Neural progenitor cell (in vitro differentiated cells): Measurements from ENCODE around the gene TRO. TPM values are rescaled to one million over a fixed set of nuclear protein-coding genes. Genes with fewer than 3 reads are reported as not detected.

ENCODE experiments used
- DNase-seq: peaks from one replicate; pipeline ENCODE4 v3.0.0-alpha.2; 2016; ENCODE audit warnings: low spot score
- H2AFZ ChIP-seq: fragments of 200-600 bp; sonication (generic); replicated peaks from 2 replicates; pipeline ENCODE4 v1.6.1; 2016; ENCODE audit warnings: antibody characterized with exemption
- H3F3A ChIP-seq: fragments of 200-600 bp; sonication (generic); 2 replicates; pipeline ENCODE4 v1.6.1; 2016; ENCODE audit warnings: antibody characterized with exemption, low read depth
- H3K27ac ChIP-seq: fragments of 200-600 bp; sonication (generic); 2 replicates; pipeline ENCODE4 v1.5.1; 2016; ENCODE audit warnings: mild to moderate bottlenecking
- H3K27me3 ChIP-seq: fragments of 200-600 bp; sonication (generic); 2 replicates; pipeline ENCODE4 v1.6.1; 2016; ENCODE audit warnings: mild to moderate bottlenecking, moderate library complexity
- H3K36me3 ChIP-seq: fragments of 200-600 bp; sonication (generic); 2 replicates; pipeline ENCODE4 v1.5.1; 2016
- H3K4me1 ChIP-seq: fragments of 200-600 bp; sonication (generic); 2 replicates; pipeline ENCODE4 v1.6.1; 2016; ENCODE audit warnings: mixed run types
- H3K4me2 ChIP-seq: fragments of 200-600 bp; sonication (generic); 2 replicates; pipeline ENCODE4 v1.6.1; 2016
- H3K4me3 ChIP-seq: fragments of 200-600 bp; sonication (generic); 2 replicates; pipeline ENCODE4 v1.5.1; 2016
- H3K79me2 ChIP-seq: fragments of 200-600 bp; sonication (generic); 2 replicates; pipeline ENCODE4 v1.6.1; 2016; ENCODE audit warnings: low read depth
- H3K9ac ChIP-seq: fragments of 200-600 bp; sonication (generic); 2 replicates; pipeline ENCODE4 v1.6.1; 2016
- H3K9me3 ChIP-seq: fragments of 200-600 bp; sonication (generic); 2 replicates; pipeline ENCODE4 v1.5.1; 2016; ENCODE audit warnings: low read depth
- H4K20me1 ChIP-seq: fragments of 200-600 bp; sonication (generic); 2 replicates; pipeline ENCODE4 v1.6.1; 2016; ENCODE audit warnings: low read depth
- H3K27ac Mint-ChIP-seq: 3 replicates; pipeline ENCODE4 v1.8.0; 2021; ENCODE audit warnings: mixed read lengths
- H3K27me3 Mint-ChIP-seq: 2 replicates; pipeline ENCODE4 v1.8.0; 2022; ENCODE audit warnings: low read depth, mild to moderate bottlenecking, inconsistent platforms, moderate library complexity, mixed read lengths; ENCODE audit not compliant: insufficient read depth
- H3K36me3 Mint-ChIP-seq: 3 replicates; pipeline ENCODE4 v1.8.0; 2021; ENCODE audit warnings: mixed read lengths
- H3K4me1 Mint-ChIP-seq: 3 replicates; pipeline ENCODE4 v1.8.0; 2021; ENCODE audit warnings: mixed read lengths
- H3K4me3 Mint-ChIP-seq: 3 replicates; pipeline ENCODE4 v1.8.0; 2021; ENCODE audit warnings: mild to moderate bottlenecking, moderate library complexity, mixed read lengths
- H3K9me3 Mint-ChIP-seq: 3 replicates; pipeline ENCODE4 v1.8.0; 2020; ENCODE audit warnings: mixed read lengths
- CTCF ChIP-seq: fragments of 200-600 bp; sonication (generic); IDR thresholded peaks from 2 replicates; pipeline ENCODE4 v1.5.1; 2017; ENCODE audit warnings: antibody characterized with exemption, mild to moderate bottlenecking
- EZH2 ChIP-seq: fragments of 200-600 bp; sonication (generic); IDR thresholded peaks from 2 replicates; pipeline ENCODE4 v1.6.1; 2017; ENCODE audit warnings: antibody characterized with exemption, mild to moderate bottlenecking, moderate library complexity
- EZH2phosphoT487 ChIP-seq: fragments of 200-600 bp; sonication (generic); IDR thresholded peaks from 2 replicates; pipeline ENCODE4 v1.6.1; 2017; ENCODE audit warnings: antibody characterized with exemption
- total RNA-seq: library from RNA; depleted of rRNA; stranded (reverse); fragments of >200 nt; gene quantifications from 2 replicates; pipeline ENCODE4 v1.2.3, GENCODE V29; 2015; ENCODE audit warnings: low replicate concordance

Gene TRO
- total RNA-seq, 1 donor from 2014 or later: 106 TPM

- Histone ChIP-seq H3K79me2 (no peaks in the 10 kb centered on the region), H3K4me3 (no peak overlapping the region), H3K4me2 (no peak overlapping the region), H3K9me3 (peaks cover 4% of the 10 kb centered on the region), H2AFZ (no peak overlapping the region), H3K9ac (no peak overlapping the region), H3K27ac (no peak overlapping the region), H3F3A (no peaks in the 10 kb centered on the region), H3K36me3 (no peaks in the 10 kb centered on the region), H3K4me1 (no peaks in the 10 kb centered on the region), H3K27me3 (no peaks in the 10 kb centered on the region), H4K20me1 (no peaks in the 10 kb centered on the region)
- Mint-ChIP-seq H3K4me3 (no peak overlapping the region), H3K4me1 (no peaks in the 10 kb centered on the region), H3K27ac (no peak overlapping the region), H3K9me3 (peaks cover 10% of the 10 kb centered on the region), H3K27me3 (peaks cover 11% of the 10 kb centered on the region), H3K36me3 (no peaks in the 10 kb centered on the region)
- no peak for TF ChIP-seq EZH2phosphoT487
- no peak for TF ChIP-seq EZH2
- no peak for TF ChIP-seq CTCF
- no peak for DNase-seq
Measured at GRCh38 chrX:54894159-54894558, 26.5 kb upstream of the TRO start.

GRCh38 chrX:54909941-54910340, 10.7 kb upstream of the TRO start:
- no peak overlapping the region for H3K27ac Mint-ChIP-seq

GRCh38 chrX:54921427-54922021, 900 bp downstream of the TRO start:
- no peaks in the 10 kb centered on the region for H3K4me1 ChIP-seq
- H3K27me3 ChIP-seq: no peaks in the 10 kb centered on the region
- peak; percentile 92 for DNase-seq
- Mint-ChIP-seq H3K27me3 (peaks cover 6% of the 10 kb centered on the region), H3K9me3 (peaks cover 2% of the 10 kb centered on the region), H3K4me1 (no peaks in the 10 kb centered on the region), H3K27ac (peak overlapping the region; percentile 72), H3K36me3 (peaks cover 8% of the 10 kb centered on the region), H3K4me3 (peak overlapping the region; percentile 94)
- H3K27ac ChIP-seq: peak overlapping the region; percentile 68
- TF ChIP-seq EZH2 (no peak), CTCF (no peak), EZH2phosphoT487 (no peak)
- H3K79me2 ChIP-seq: peaks cover 32% of the 10 kb centered on the region
- peaks cover 6% of the 10 kb centered on the region for H3K9me3 ChIP-seq
- H3F3A ChIP-seq: peaks cover 4% of the 10 kb centered on the region
- peaks cover 21% of the 10 kb centered on the region for H4K20me1 ChIP-seq
- H3K4me3 ChIP-seq: peak overlapping the region; percentile 88
- H3K9ac ChIP-seq: peak overlapping the region; percentile 79
- peak overlapping the region; percentile 79 for H3K4me2 ChIP-seq
- H2AFZ ChIP-seq: peak overlapping the region; percentile 96
- peaks cover 4% of the 10 kb centered on the region for H3K36me3 ChIP-seq

More at GRCh38 chrX:54909941-54910340, 10.7 kb upstream of the TRO start:
- no peak overlapping the region for H2AFZ ChIP-seq
- H3K4me1 ChIP-seq: no peaks in the 10 kb centered on the region
- no peak overlapping the region for H3K4me3 ChIP-seq
- TF ChIP-seq EZH2phosphoT487 (no peak), CTCF (no peak), EZH2 (no peak)
- no peak overlapping the region for H3K27ac ChIP-seq
- H3K36me3 ChIP-seq: no peaks in the 10 kb centered on the region
- Mint-ChIP-seq H3K9me3 (peaks cover 11% of the 10 kb centered on the region), H3K4me1 (no peaks in the 10 kb centered on the region), H3K36me3 (no peaks in the 10 kb centered on the region), H3K4me3 (no peak overlapping the region), H3K27me3 (no peaks in the 10 kb centered on the region)
- no peak for DNase-seq
- no peak overlapping the region for H3K9ac ChIP-seq
- peaks cover 4% of the 10 kb centered on the region for H3K9me3 ChIP-seq
- H3K27me3 ChIP-seq: no peaks in the 10 kb centered on the region
- no peaks in the 10 kb centered on the region for H3K79me2 ChIP-seq
- H3F3A ChIP-seq: peaks cover 2% of the 10 kb centered on the region
- no peaks in the 10 kb centered on the region for H4K20me1 ChIP-seq
- no peak overlapping the region for H3K4me2 ChIP-seq
